Duodenal mucosa (tissue), 2 donors: ENCODE data around the gene JMJD1C.

Experiments used
- H3K27ac ChIP-seq: one replicate; pipeline ENCODE4 v1.7.0; 2013; ENCODE audit warnings: low read depth, low read length
- H3K27me3 ChIP-seq, 2 donors: one replicate each; pipeline ENCODE4 v1.7.0; 2013; ENCODE audit warnings: low read length in 2 of 2, control low read depth in 1 of 2; ENCODE audit not compliant: insufficient read depth in 2 of 2, control insufficient read depth in 1 of 2
- H3K36me3 ChIP-seq, 2 donors: one replicate each; pipeline ENCODE4 v1.7.0; 2013; ENCODE audit warnings: low read length in 2 of 2, control low read depth in 1 of 2; ENCODE audit not compliant: insufficient read depth in 2 of 2, control insufficient read depth in 1 of 2
- H3K4me1 ChIP-seq, 2 donors: one replicate each; pipeline ENCODE4 v1.7.0; 2013; ENCODE audit warnings: low read length in 2 of 2, control low read depth in 1 of 2; ENCODE audit not compliant: insufficient read depth in 2 of 2, control insufficient read depth in 1 of 2
- H3K4me3 ChIP-seq, 2 donors: one replicate each; pipeline ENCODE4 v1.7.0; 2013; ENCODE audit warnings: low read length in 2 of 2, low read depth in 1 of 2
- H3K9ac ChIP-seq, 2 donors: one replicate each; pipeline ENCODE4 v1.7.0; 2013; ENCODE audit warnings: low read length in 2 of 2, low read depth in 1 of 2
- H3K9me3 ChIP-seq, 2 donors: one replicate each; pipeline ENCODE4 v1.7.0; 2013; ENCODE audit warnings: low read length in 2 of 2, control low read depth in 1 of 2; ENCODE audit not compliant: control insufficient read depth in 1 of 2

JMJD1C gene

DNA sequence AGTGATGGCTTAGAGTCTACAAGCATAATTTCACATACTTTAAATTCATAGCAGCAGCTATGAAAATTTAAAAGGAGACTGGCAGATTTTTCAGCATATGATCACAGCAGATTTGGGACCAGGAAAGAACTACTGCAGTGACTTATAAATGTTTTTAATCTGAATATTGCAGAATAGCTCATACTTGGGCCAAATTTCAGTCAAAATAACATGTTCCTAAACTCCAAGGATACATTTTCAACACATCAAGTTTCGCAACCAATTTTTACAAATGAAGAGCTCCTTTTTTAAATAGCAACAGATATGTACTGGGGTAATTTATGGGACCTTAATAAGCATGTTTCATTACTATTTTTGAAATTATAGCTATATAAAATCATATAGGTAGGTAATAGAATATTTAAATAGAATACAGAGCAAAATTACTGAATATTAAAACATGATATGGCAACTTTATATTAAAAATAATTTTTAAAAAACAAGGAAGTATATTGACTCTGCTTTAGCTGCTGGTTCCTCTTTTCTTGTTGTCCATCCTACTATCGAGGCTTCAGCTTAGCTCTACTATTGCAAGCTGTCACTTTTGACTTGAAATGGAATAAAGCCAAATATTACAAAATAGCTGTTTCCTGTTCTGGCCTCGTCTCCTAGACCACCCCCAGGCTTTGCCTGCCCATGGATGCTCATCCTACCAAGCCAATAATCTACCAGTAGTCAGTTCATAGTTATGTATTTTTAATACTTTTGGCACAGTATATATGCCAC is 209.6 kb downstream of the JMJD1C start:
- H3K27me3 ChIP-seq = no peaks in the 10 kb centered on the region
- no peak overlapping the region for H3K4me3 ChIP-seq
- no peaks in the 10 kb centered on the region for H3K9me3 ChIP-seq
- H3K9ac ChIP-seq = no peak overlapping the region
- no peak overlapping the region for H3K27ac ChIP-seq
- H3K36me3 ChIP-seq = no peaks in the 10 kb centered on the region
- peaks cover 41 to 55% of the 10 kb centered on the region in 2 donors for H3K4me1 ChIP-seq

DNA sequence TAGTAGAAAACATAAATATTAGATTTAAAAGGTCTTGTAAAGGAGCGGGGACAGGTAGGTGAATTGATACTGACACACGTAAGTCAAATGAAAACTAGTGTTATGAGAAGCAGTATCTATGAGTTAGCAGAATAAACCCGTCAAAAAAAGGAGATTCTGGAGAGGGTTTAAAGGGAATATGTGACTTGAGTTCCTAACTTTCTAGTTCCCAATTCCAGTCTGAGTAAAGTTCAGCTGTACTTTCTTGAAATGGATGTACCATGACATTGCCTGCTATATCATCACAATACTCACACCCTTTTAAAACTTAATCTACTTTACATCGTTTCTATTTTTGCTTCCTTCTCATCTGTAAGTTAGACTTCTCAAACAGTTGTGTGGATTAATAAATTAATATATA is 210.5 kb downstream of the JMJD1C start:
- Histone ChIP-seq H3K9me3 (no peaks in the 10 kb centered on the region), H3K4me1 (peaks cover 35 to 47% of the 10 kb centered on the region in 2 donors), H3K27me3 (no peaks in the 10 kb centered on the region), H3K9ac (no peak overlapping the region), H3K27ac (no peak overlapping the region), H3K36me3 (no peaks in the 10 kb centered on the region), H3K4me3 (no peak overlapping the region)

DNA sequence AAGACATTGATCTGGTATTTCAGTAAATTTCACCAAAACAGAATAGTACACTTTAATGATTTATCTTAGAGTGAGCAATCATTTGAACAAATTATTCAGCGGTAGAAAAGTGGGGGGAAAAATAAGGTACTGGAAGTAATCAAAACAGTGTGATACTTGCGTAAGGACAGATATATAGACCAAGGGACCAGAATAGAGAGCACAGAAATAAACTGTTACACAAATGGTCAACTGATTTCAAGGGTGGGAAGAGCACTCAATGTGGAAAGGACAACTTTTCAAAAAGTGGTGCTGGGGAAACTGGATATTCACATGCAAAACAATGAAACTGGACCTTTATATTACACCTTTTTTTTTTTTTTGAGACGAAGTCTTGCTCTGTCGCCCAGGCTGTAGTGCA is 212.7 kb downstream of the JMJD1C start:
- Histone ChIP-seq H3K27ac (no peak overlapping the region), H3K9me3 (no peaks in the 10 kb centered on the region), H3K4me3 (no peak overlapping the region), H3K4me1 (peaks cover 14 to 25% of the 10 kb centered on the region in 2 donors), H3K36me3 (peaks cover 0 to 8% of the 10 kb centered on the region in 2 donors), H3K9ac (no peak overlapping the region), H3K27me3 (no peaks in the 10 kb centered on the region)

DNA sequence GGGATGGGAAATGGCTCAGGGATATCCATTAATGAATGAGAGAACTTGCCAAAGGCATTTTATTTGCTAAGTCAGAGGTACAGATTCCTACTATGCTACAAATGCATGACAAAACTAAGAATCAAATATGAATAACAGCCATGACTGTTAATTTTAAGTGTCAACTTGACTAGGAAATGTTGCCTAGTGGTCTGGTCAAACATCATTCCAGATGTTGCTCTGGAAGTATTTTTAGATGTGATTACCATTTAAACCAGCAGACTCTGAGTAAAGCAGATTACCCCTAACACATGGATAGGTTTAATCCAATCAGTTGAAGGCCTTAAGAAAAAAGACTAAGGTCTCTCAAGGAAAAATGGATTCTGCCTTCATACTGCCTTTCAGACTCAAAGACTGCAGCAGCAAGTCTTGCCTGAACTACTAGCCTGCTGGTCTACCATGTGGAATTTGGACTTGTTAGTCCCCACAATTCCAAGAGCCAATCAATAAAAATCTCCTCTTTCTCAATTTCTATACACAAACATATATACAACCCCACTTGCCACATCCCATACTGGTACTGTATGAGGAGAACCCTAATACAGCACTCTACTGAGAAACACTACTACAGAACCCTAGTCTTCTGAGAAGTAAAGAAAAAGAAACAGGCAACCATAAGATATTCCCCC is 213.5 kb downstream of the JMJD1C start:
- H3K4me3 ChIP-seq = no peak overlapping the region
- peaks cover 0 to 8% of the 10 kb centered on the region in 2 donors for H3K36me3 ChIP-seq
- no peaks in the 10 kb centered on the region for H3K9me3 ChIP-seq
- H3K4me1 ChIP-seq = peaks cover 14 to 17% of the 10 kb centered on the region in 2 donors
- no peak overlapping the region for H3K9ac ChIP-seq
- H3K27ac ChIP-seq = no peak overlapping the region
- H3K27me3 ChIP-seq = no peaks in the 10 kb centered on the region

DNA sequence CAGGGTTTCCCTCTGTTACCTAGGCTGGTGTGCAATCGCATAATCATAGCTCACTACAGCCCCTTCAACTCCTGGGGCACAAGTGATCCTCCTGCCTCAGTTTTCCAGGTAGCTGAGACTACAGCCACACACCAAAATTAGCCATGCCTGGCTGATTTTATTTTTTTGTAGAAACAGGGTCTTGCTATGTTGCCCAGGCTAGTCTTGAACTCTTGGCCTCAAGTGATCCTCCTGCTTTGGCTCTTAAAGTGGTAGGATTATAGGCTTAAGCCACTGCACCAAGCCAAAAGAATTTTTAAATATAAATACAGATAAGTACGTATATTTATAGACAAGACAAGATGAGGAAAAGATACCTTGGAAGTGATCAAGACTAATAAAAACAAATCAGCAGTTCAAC is 215.7 kb downstream of the JMJD1C start:
- Histone ChIP-seq H3K4me3 (no peak overlapping the region), H3K9ac (no peak overlapping the region), H3K36me3 (peaks cover 0 to 8% of the 10 kb centered on the region in 2 donors), H3K9me3 (no peaks in the 10 kb centered on the region), H3K4me1 (peaks cover 4 to 9% of the 10 kb centered on the region in 2 donors), H3K27ac (no peak overlapping the region), H3K27me3 (no peaks in the 10 kb centered on the region)

DNA sequence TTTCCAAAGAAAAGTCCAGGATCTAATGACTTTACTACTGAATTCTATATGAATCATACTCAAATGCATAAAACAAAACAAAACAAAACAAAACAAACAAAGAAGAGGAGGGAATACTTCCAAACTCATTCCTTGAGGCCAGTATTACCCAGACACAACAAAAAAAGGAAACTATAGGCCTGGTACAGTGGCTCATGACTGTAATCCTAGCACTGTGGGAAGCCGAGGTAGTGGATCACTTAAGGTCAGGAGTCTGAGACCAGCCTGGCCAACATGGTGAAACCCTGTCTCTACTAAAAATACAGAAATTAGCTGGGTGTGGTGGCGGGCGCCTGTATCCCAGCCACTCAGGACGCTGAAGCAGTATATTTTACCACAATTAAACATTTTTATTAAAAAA is 218.0 kb downstream of the JMJD1C start:
- no peak overlapping the region for H3K9ac ChIP-seq
- peaks cover 4 to 8% of the 10 kb centered on the region in 2 donors for H3K4me1 ChIP-seq
- no peaks in the 10 kb centered on the region for H3K9me3 ChIP-seq
- H3K36me3 ChIP-seq = peaks cover 0 to 8% of the 10 kb centered on the region in 2 donors
- no peaks in the 10 kb centered on the region for H3K27me3 ChIP-seq
- no peak overlapping the region for H3K4me3 ChIP-seq
- H3K27ac ChIP-seq = no peak overlapping the region

DNA sequence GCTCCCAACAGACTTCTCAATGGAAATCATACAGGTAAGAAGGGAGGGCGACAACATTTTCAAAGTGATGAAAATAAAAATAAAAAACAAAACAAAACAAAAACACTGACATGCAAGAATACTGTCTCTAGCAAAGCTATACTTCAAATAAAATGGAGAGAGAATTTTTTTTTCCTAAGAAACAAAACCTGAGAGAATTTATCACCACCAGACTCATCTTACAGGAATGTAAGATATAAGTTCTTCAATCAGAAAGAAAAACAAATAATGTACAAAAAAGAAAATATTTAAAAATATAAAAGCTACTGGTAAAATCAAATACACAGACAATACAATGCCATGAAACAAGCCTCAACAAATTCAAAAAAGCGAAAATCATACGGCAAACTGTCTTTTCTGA is 219.4 kb downstream of the JMJD1C start:
- no peak overlapping the region for H3K9ac ChIP-seq
- no peak overlapping the region for H3K27ac ChIP-seq
- peaks cover 0 to 8% of the 10 kb centered on the region in 2 donors for H3K36me3 ChIP-seq
- H3K4me1 ChIP-seq = peaks cover 8 to 10% of the 10 kb centered on the region in 2 donors
- H3K27me3 ChIP-seq = no peaks in the 10 kb centered on the region
- H3K9me3 ChIP-seq = no peaks in the 10 kb centered on the region
- H3K4me3 ChIP-seq = no peak overlapping the region

DNA sequence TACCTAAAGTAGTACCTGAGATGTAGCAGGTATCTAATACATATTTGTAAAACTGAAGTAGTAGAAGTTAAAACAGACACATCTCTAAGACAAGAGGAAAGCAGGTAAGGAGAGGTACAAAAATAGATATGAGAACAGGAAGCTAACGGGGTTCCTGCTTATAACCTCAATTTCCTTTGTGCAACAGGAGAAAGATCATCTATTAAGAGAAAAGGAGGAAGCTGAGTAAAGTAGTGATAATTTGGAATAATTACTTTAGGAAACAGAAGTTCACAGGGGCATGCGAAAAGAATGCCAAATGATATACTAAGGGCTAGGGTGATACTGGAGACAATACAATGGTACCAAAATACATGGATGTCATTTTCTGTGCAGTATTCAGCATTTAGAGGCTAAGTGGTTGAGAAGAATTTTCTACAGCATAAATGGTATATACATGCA is 223.9 kb downstream of the JMJD1C start:
- H3K9me3 ChIP-seq = no peaks in the 10 kb centered on the region
- no peak overlapping the region for H3K27ac ChIP-seq
- H3K4me1 ChIP-seq = peaks cover 20 to 36% of the 10 kb centered on the region in 2 donors
- no peaks in the 10 kb centered on the region for H3K27me3 ChIP-seq
- no peak overlapping the region for H3K9ac ChIP-seq
- no peaks in the 10 kb centered on the region for H3K36me3 ChIP-seq
- no peak overlapping the region for H3K4me3 ChIP-seq

DNA sequence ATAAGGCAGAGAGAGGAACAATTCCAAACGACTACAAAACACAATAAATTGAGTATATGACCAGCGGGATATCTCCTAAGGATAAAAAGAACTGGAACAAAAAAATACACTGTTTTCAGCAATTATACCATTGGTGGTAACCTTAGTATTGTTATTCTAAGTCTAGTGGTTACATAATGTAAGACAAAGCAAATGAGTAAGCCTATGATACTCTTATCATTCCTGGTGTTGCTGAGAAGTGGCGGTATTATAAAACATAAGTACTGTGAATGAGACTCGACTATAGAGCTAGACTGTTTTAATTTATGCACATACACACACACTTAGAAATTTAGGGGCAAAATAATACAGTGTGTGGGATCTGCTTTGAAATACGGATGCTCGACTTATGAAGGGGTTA is 225.0 kb downstream of the JMJD1C start:
- H3K4me1 ChIP-seq = peaks cover 20 to 40% of the 10 kb centered on the region in 2 donors
- H3K27me3 ChIP-seq = no peaks in the 10 kb centered on the region
- H3K9ac ChIP-seq = no peak overlapping the region
- no peak overlapping the region for H3K4me3 ChIP-seq
- H3K9me3 ChIP-seq = no peaks in the 10 kb centered on the region
- H3K36me3 ChIP-seq = no peaks in the 10 kb centered on the region
- no peak overlapping the region for H3K27ac ChIP-seq

DNA sequence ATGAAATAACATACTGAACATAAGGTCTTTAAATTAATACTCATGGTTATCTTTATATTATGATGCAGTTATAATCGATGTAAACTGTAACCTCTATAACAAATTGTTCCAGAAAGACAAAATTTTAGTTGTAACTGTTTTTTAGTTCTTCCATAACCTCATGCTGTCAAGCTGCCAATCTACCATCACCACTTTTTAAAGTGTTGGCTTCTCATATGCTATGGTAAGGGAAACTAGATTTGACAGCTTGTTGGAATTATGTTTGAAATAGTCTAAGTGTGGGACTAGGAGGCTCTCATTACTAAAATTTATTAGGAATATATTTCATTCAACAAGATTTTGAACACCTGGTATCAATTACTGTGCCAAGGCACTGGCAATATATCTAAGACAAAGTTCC is 227.3 kb downstream of the JMJD1C start:
- H3K9me3 ChIP-seq = no peaks in the 10 kb centered on the region
- H3K4me1 ChIP-seq = peaks cover 23 to 42% of the 10 kb centered on the region in 2 donors
- no peaks in the 10 kb centered on the region for H3K36me3 ChIP-seq
- H3K27me3 ChIP-seq = no peaks in the 10 kb centered on the region
- H3K4me3 ChIP-seq = no peak overlapping the region
- no peak overlapping the region for H3K27ac ChIP-seq
- no peak overlapping the region for H3K9ac ChIP-seq
